ENCODE measurements around the gene AFF3. TPM values are rescaled to one million over a fixed set of nuclear protein-coding genes. Genes with fewer than 3 reads are reported as not detected.

Gene AFF3
- total RNA-seq, 4 donors from 2014 or later: 8.5 to 77.2 (median 27.1) TPM

GRCh38 chr2:99984799-99985515 is 157.4 kb downstream of the AFF3 start:
- no peaks in the 10 kb centered on the region for H3K4me1 ChIP-seq
- H3K27me3 ChIP-seq: no peaks in the 10 kb centered on the region
- no peak for DNase-seq
- H3K4me3 ChIP-seq: no peak overlapping the region
- no peaks in the 10 kb centered on the region for H3K36me3 ChIP-seq
- H3K9me3 ChIP-seq: no peaks in the 10 kb centered on the region
- H3K27ac ChIP-seq: no peak overlapping the region
- TF ChIP-seq CTCF (IDR thresholded peaks at IDR 0.05) (no peak), POLR2A (IDR thresholded peaks at IDR 0.05) (no peak)
- intact Hi-C loops (cut with DNase I; ENCODE audit: low total_unique reads): no loop called here

- no peak overlapping the region for H3K4me3 ChIP-seq
- TF ChIP-seq CTCF (IDR thresholded peaks at IDR 0.05) (no peak), POLR2A (IDR thresholded peaks at IDR 0.05) (no peak)
- no peaks in the 10 kb centered on the region for H3K9me3 ChIP-seq
- H3K27ac ChIP-seq: no peak overlapping the region
- intact Hi-C loops (cut with DNase I; ENCODE audit: low total_unique reads): no loop called here
- no peaks in the 10 kb centered on the region for H3K27me3 ChIP-seq
- DNase-seq: no peak
- no peaks in the 10 kb centered on the region for H3K4me1 ChIP-seq
- no peaks in the 10 kb centered on the region for H3K36me3 ChIP-seq
Measured at GRCh38 chr2:99982744-99983143, 159.6 kb downstream of the AFF3 start.

- no peak for TF ChIP-seq CTCF (IDR thresholded peaks at IDR 0.05)
- no peak for TF ChIP-seq POLR2A (IDR thresholded peaks at IDR 0.05)
- intact Hi-C loops (cut with DNase I; ENCODE audit: low total_unique reads): no loop called here
- Histone ChIP-seq H3K4me1 (no peaks in the 10 kb centered on the region), H3K4me3 (no peak overlapping the region), H3K9me3 (no peaks in the 10 kb centered on the region), H3K27ac (no peak overlapping the region), H3K27me3 (no peaks in the 10 kb centered on the region), H3K36me3 (no peaks in the 10 kb centered on the region)
- no peak for DNase-seq
Measured at GRCh38 chr2:99981840-99982239, 160.6 kb downstream of the AFF3 start.

GRCh38 chr2:99980176-99980575 is 162.2 kb downstream of the AFF3 start:
- H3K9me3 ChIP-seq: no peaks in the 10 kb centered on the region
- intact Hi-C loops (cut with DNase I; ENCODE audit: low total_unique reads): no loop called here
- no peak overlapping the region for H3K27ac ChIP-seq
- no peak for TF ChIP-seq POLR2A (IDR thresholded peaks at IDR 0.05)
- no peak for TF ChIP-seq CTCF (IDR thresholded peaks at IDR 0.05)
- H3K36me3 ChIP-seq: no peaks in the 10 kb centered on the region
- no peaks in the 10 kb centered on the region for H3K4me1 ChIP-seq
- no peaks in the 10 kb centered on the region for H3K27me3 ChIP-seq
- no peak overlapping the region for H3K4me3 ChIP-seq
- DNase-seq: no peak

GRCh38 chr2:99977966-99978365 is 164.4 kb downstream of the AFF3 start:
- intact Hi-C loops (cut with DNase I; ENCODE audit: low total_unique reads): no loop called here
- H3K4me1 ChIP-seq: no peaks in the 10 kb centered on the region
- H3K4me3 ChIP-seq: no peak overlapping the region
- no peak for DNase-seq
- TF ChIP-seq CTCF (IDR thresholded peaks at IDR 0.05) (no peak), POLR2A (IDR thresholded peaks at IDR 0.05) (no peak)
- H3K27ac ChIP-seq: no peak overlapping the region
- H3K9me3 ChIP-seq: no peaks in the 10 kb centered on the region
- no peaks in the 10 kb centered on the region for H3K36me3 ChIP-seq
- no peaks in the 10 kb centered on the region for H3K27me3 ChIP-seq

Data from uterus (tissue), 4 donors.